GM21447 (cell line): ENCODE data around the gene AGAP1.

Experiments
- ATAC-seq: cut with Tn5 transposase; IDR thresholded peaks from one replicate; pipeline ENCODE4 v1.9.1; 2021; ENCODE audit not compliant: unreplicated experiment

AGAP1 gene

GRCh38 chr2:236172255-236173035, 678.6 kb downstream of the AGAP1 start:
- no peak for ATAC-seq

GRCh38 chr2:236173036-236173728, 679.3 kb downstream of the AGAP1 start:
- ATAC-seq = no peak

GRCh38 chr2:236173729-236174607, 680.1 kb downstream of the AGAP1 start:
- no peak for ATAC-seq

GRCh38 chr2:236175548-236176150, 681.8 kb downstream of the AGAP1 start:
- ATAC-seq = no peak

GRCh38 chr2:236176417-236176816, 682.6 kb downstream of the AGAP1 start:
- no peak for ATAC-seq

GRCh38 chr2:236176951-236177350, 683.1 kb downstream of the AGAP1 start:
- no peak for ATAC-seq

- no peak for ATAC-seq
These were observed 683.7 kb downstream of the AGAP1 start for GRCh38 chr2:236177604-236177966.

GRCh38 chr2:236177967-236178889, 684.4 kb downstream of the AGAP1 start:
- ATAC-seq = no peak

- ATAC-seq = no peak
These were observed 685.0 kb downstream of the AGAP1 start for GRCh38 chr2:236178890-236179235.

GRCh38 chr2:236179236-236180075, 685.6 kb downstream of the AGAP1 start:
- no peak for ATAC-seq

- no peak for ATAC-seq
These were observed 686.4 kb downstream of the AGAP1 start for GRCh38 chr2:236180076-236180816.

- no peak for ATAC-seq
These were observed 687.1 kb downstream of the AGAP1 start for GRCh38 chr2:236180831-236181453.
